Right atrium auricular region (tissue), 2 donors: Measurements from ENCODE around the gene LAMC1. TPM values are rescaled to one million over a fixed set of nuclear protein-coding genes. Genes with fewer than 3 reads are reported as not detected.

Experiments used
- DNase-seq: peaks from one replicate; pipeline ENCODE4 v3.0.0-alpha.2; 2019; ENCODE audit warnings: low spot score
- H3K27ac ChIP-seq, 2 donors: fragments of 200-600 bp; sonication (generic); 1 replicate in 1 of 2; 2 replicates in 1 of 2; pipeline ENCODE4 v1.5.1; 2016 to 2019
- H3K27me3 ChIP-seq, 2 donors: fragments of 200-600 bp; sonication (generic); one replicate each; pipeline versions ENCODE4 v1.5.1 to v1.6.0; 2017 to 2019
- H3K36me3 ChIP-seq: fragments of 200-600 bp; sonication (generic); one replicate; pipeline ENCODE4 v1.5.1; 2016
- H3K4me1 ChIP-seq, 2 donors: fragments of 200-600 bp; sonication (generic); one replicate each; pipeline versions ENCODE4 v1.5.1 to v1.6.0; 2017 to 2019
- H3K4me3 ChIP-seq, 2 donors: fragments of 200-600 bp; sonication (generic); 1 replicate in 1 of 2; 2 replicates in 1 of 2; pipeline ENCODE4 v1.5.1; 2017 to 2019; ENCODE audit warnings: mild to moderate bottlenecking in 1 of 2, moderate library complexity in 1 of 2
- H3K9me3 ChIP-seq, 2 donors: fragments of 200-600 bp; sonication (generic); one replicate each; pipeline ENCODE4 v1.5.1; 2019
- CTCF ChIP-seq, 2 donors: fragments of 200-600 bp; sonication (generic); IDR thresholded peaks; one replicate each; pipeline ENCODE4 v1.5.1; 2019; ENCODE audit warnings: antibody characterized with exemption in 2 of 2
- total RNA-seq, 2 donors: library from RNA; depleted of rRNA; stranded (reverse); fragments of >200 nt; gene quantifications; one replicate each; pipeline ENCODE4 v1.1.0, GENCODE V29; 2016

Gene LAMC1
- total RNA-seq, 2 donors from 2014 or later: 154 to 159 TPM

- no peak for TF ChIP-seq CTCF (IDR thresholded peaks at IDR 0.05)
- Histone ChIP-seq H3K27me3 (no peaks in the 10 kb centered on the region), H3K4me3 (no peak overlapping the region), H3K9me3 (no peaks in the 10 kb centered on the region), H3K36me3 (no peaks in the 10 kb centered on the region), H3K4me1 (peaks cover 0 to 82% of the 10 kb centered on the region in 2 donors), H3K27ac (peak overlapping the region; percentile 30 to 37)
- no peak for DNase-seq
Observed at GRCh38 chr1:183044893-183045649, 21.9 kb downstream of the LAMC1 start.

- Histone ChIP-seq H3K4me3 (no peak overlapping the region), H3K36me3 (no peaks in the 10 kb centered on the region), H3K27ac (no peak overlapping the region), H3K27me3 (no peaks in the 10 kb centered on the region), H3K9me3 (no peaks in the 10 kb centered on the region), H3K4me1 (peaks cover 0 to 69% of the 10 kb centered on the region in 2 donors)
- TF ChIP-seq CTCF (IDR thresholded peaks at IDR 0.05): no peak
- no peak for DNase-seq
Observed at GRCh38 chr1:183048087-183049085, 25.2 kb downstream of the LAMC1 start.

GRCh38 chr1:183051546-183051945, 28.3 kb downstream of the LAMC1 start:
- no peaks in the 10 kb centered on the region for H3K9me3 ChIP-seq
- no peak for DNase-seq
- H3K27ac ChIP-seq: no peak overlapping the region
- no peak for TF ChIP-seq CTCF (IDR thresholded peaks at IDR 0.05)
- H3K4me3 ChIP-seq: no peak overlapping the region
- no peaks in the 10 kb centered on the region for H3K27me3 ChIP-seq
- peaks cover 0 to 59% of the 10 kb centered on the region in 2 donors for H3K4me1 ChIP-seq
- H3K36me3 ChIP-seq: no peaks in the 10 kb centered on the region

DNA sequence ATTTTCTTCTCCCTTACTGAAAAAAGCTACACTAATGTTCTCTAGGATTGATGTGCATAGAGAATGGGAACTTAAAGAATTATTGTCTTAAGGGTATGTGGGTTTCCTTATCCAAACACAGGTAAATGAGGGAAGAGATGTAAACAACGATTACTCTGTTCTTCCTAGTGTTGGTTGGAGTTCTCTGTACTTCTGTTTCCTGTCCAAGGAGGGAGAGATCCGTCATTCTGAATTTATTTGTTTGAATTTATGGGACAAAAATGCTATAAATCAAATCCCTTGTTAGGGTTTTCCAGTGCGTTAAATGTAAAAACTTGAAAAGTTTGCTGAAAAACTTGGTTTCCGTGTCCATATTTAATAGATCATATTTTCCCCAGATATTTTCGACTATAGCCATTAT, 29.6 kb downstream of the LAMC1 start:
- no peak for DNase-seq
- Histone ChIP-seq H3K4me1 (peaks cover 0 to 62% of the 10 kb centered on the region in 2 donors), H3K27me3 (no peaks in the 10 kb centered on the region), H3K36me3 (no peaks in the 10 kb centered on the region), H3K4me3 (no peak overlapping the region), H3K27ac (no peak overlapping the region), H3K9me3 (no peaks in the 10 kb centered on the region)
- TF ChIP-seq CTCF (IDR thresholded peaks at IDR 0.05): no peak

DNA sequence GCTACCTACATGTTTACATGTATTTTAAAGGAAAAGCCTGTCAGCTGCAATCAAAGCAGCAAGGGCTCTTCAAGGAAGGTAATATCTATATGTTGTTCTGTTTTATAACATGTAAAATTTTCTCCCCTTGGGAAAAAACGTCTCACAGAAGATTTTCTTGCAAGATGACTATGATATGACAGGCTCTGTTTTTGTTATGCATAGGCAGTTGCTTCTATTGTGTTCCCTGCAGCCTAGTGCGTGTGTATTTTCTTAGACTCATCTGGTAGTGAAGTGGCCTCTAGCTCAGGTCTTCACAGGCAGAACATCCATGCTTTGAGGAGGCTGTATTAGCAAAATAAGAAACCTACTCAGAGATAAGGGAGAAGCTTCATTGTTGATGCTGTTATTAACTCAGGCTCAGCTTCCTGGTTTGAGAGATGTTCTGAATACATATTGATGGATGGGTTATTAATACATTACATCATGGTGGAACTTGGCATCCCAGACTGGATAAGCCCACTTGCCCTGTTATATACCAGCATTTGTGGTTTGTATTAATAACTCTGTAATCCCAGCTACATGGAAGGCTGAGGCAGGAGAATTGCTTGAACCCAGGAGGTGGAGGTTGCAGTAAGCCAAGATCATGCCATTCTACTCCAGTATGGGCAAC, 35.8 kb downstream of the LAMC1 start:
- no peak for DNase-seq
- Histone ChIP-seq H3K27ac (no peak overlapping the region), H3K4me3 (no peak overlapping the region), H3K27me3 (no peaks in the 10 kb centered on the region), H3K36me3 (no peaks in the 10 kb centered on the region), H3K4me1 (peaks cover 0 to 67% of the 10 kb centered on the region in 2 donors), H3K9me3 (no peaks in the 10 kb centered on the region)
- TF ChIP-seq CTCF (IDR thresholded peaks at IDR 0.05): no peak
